Fibroblast of villous mesenchyme (primary cell): Measurements from ENCODE around the gene B3GALT6. TPM values are rescaled to one million over a fixed set of nuclear protein-coding genes. Genes with fewer than 3 reads are reported as not detected.

ENCODE experiments used
- DNase-seq: peaks from one replicate; pipeline ENCODE4 v3.0.0-alpha.2; 2010; ENCODE audit warnings: low read depth
- H3K4me3 ChIP-seq: 2 replicates; pipeline ENCODE4 v1.5.1; 2011; ENCODE audit warnings: low read depth, mild to moderate bottlenecking, low read length
- CTCF ChIP-seq: IDR thresholded peaks from 2 replicates; pipeline ENCODE4 v1.5.1; 2012; ENCODE audit warnings: low read depth, mild to moderate bottlenecking, low read length; ENCODE audit not compliant: insufficient read depth
- total RNA-seq: library from RNA; depleted of rRNA; stranded (reverse); fragments of >200 nt; gene quantifications from 2 replicates; pipeline ENCODE4 v1.2.3, GENCODE V29; 2012

The B3GALT6 gene
- total RNA-seq, 1 donor: 25.0 TPM

GRCh38 chr1:1234180-1234808, 2.3 kb downstream of the B3GALT6 start:
- no peak overlapping the region for H3K4me3 ChIP-seq
- DNase-seq: no peak
- no peak for TF ChIP-seq CTCF

GRCh38 chr1:1235016-1235744, 3.1 kb downstream of the B3GALT6 start:
- no peak for DNase-seq
- no peak for TF ChIP-seq CTCF
- no peak overlapping the region for H3K4me3 ChIP-seq

GRCh38 chr1:1236176-1236763, 4.2 kb downstream of the B3GALT6 start:
- DNase-seq: no peak
- TF ChIP-seq CTCF: no peak
- no peak overlapping the region for H3K4me3 ChIP-seq

- DNase-seq: no peak
Observed at GRCh38 chr1:1236945-1237873, 5.2 kb downstream of the B3GALT6 start.

GRCh38 chr1:1237874-1238701, 6.1 kb downstream of the B3GALT6 start:
- H3K4me3 ChIP-seq: no peak overlapping the region
- no peak for TF ChIP-seq CTCF
- no peak for DNase-seq

More at GRCh38 chr1:1236945-1237873, 5.2 kb downstream of the B3GALT6 start:
- no peak for TF ChIP-seq CTCF
- H3K4me3 ChIP-seq: no peak overlapping the region

GRCh38 chr1:1238702-1239178, 6.7 kb downstream of the B3GALT6 start:
- no peak for DNase-seq
- TF ChIP-seq CTCF: no peak
- no peak overlapping the region for H3K4me3 ChIP-seq
